ENCODE data around the gene SLC9A3. TPM values are rescaled to one million over a fixed set of nuclear protein-coding genes. Genes with fewer than 3 reads are reported as not detected.

SLC9A3 gene
- total RNA-seq, 1 donor from 2014 or later, result 3.3 TPM

- Mint-ChIP-seq H3K4me1 (peaks cover 8% of the 10 kb centered on the region), H3K27ac (no peak overlapping the region), H3K36me3 (ENCODE audit: low read depth) (no peaks in the 10 kb centered on the region), H3K4me3 (no peak overlapping the region), H3K27me3 (peaks cover 6% of the 10 kb centered on the region), H3K9me3 (no peaks in the 10 kb centered on the region)
- intact Hi-C loops (cut with micrococcal nuclease), result no loop called here
- DNase-seq, result no peak
Measured at GRCh38 chr5:539469-540070, 15.3 kb upstream of the SLC9A3 start.

- Mint-ChIP-seq H3K4me3 (no peak overlapping the region), H3K4me1 (peaks cover 5% of the 10 kb centered on the region)
- no peak for DNase-seq
Measured at GRCh38 chr5:538801-539468, 14.7 kb upstream of the SLC9A3 start.

GRCh38 chr5:538271-538771 is 14.1 kb upstream of the SLC9A3 start:
- no peaks in the 10 kb centered on the region for H3K36me3 Mint-ChIP-seq (ENCODE audit: low read depth)
- peaks cover 2% of the 10 kb centered on the region for H3K4me1 Mint-ChIP-seq
- no peak overlapping the region for H3K27ac Mint-ChIP-seq
- intact Hi-C loops (cut with micrococcal nuclease), result no loop called here
- no peak for DNase-seq
- H3K9me3 Mint-ChIP-seq, result no peaks in the 10 kb centered on the region
- no peak overlapping the region for H3K4me3 Mint-ChIP-seq
- H3K27me3 Mint-ChIP-seq, result peaks cover 6% of the 10 kb centered on the region

More at GRCh38 chr5:538801-539468, 14.7 kb upstream of the SLC9A3 start:
- intact Hi-C loops (cut with micrococcal nuclease), result no loop called here
- no peak overlapping the region for H3K27ac Mint-ChIP-seq
- peaks cover 6% of the 10 kb centered on the region for H3K27me3 Mint-ChIP-seq
- no peaks in the 10 kb centered on the region for H3K36me3 Mint-ChIP-seq (ENCODE audit: low read depth)
- no peaks in the 10 kb centered on the region for H3K9me3 Mint-ChIP-seq

GRCh38 chr5:537621-538071 is 13.4 kb upstream of the SLC9A3 start:
- peaks cover 6% of the 10 kb centered on the region for H3K27me3 Mint-ChIP-seq
- no peak overlapping the region for H3K27ac Mint-ChIP-seq
- DNase-seq, result no peak
- intact Hi-C loops (cut with micrococcal nuclease), result no loop called here
- no peaks in the 10 kb centered on the region for H3K4me1 Mint-ChIP-seq
- no peak overlapping the region for H3K4me3 Mint-ChIP-seq
- H3K9me3 Mint-ChIP-seq, result no peaks in the 10 kb centered on the region
- no peaks in the 10 kb centered on the region for H3K36me3 Mint-ChIP-seq (ENCODE audit: low read depth)

GRCh38 chr5:537098-537497 is 12.8 kb upstream of the SLC9A3 start:
- Mint-ChIP-seq H3K4me3 (no peak overlapping the region), H3K9me3 (no peaks in the 10 kb centered on the region), H3K4me1 (no peaks in the 10 kb centered on the region), H3K27me3 (peaks cover 5% of the 10 kb centered on the region), H3K36me3 (ENCODE audit: low read depth) (no peaks in the 10 kb centered on the region), H3K27ac (no peak overlapping the region)
- no peak for DNase-seq
- intact Hi-C loops (cut with micrococcal nuclease), result no loop called here

- peaks cover 8% of the 10 kb centered on the region for H3K27me3 Mint-ChIP-seq
- H3K9me3 Mint-ChIP-seq, result no peaks in the 10 kb centered on the region
- H3K4me3 Mint-ChIP-seq, result no peak overlapping the region
- no peaks in the 10 kb centered on the region for H3K4me1 Mint-ChIP-seq
- no peaks in the 10 kb centered on the region for H3K36me3 Mint-ChIP-seq (ENCODE audit: low read depth)
- no peak for DNase-seq
- H3K27ac Mint-ChIP-seq, result no peak overlapping the region
- intact Hi-C loops (cut with micrococcal nuclease), result no loop called here
Measured at GRCh38 chr5:535846-536698, 11.8 kb upstream of the SLC9A3 start.

GRCh38 chr5:534743-535671 is 10.8 kb upstream of the SLC9A3 start:
- Mint-ChIP-seq H3K27me3 (peaks cover 18% of the 10 kb centered on the region), H3K4me3 (no peak overlapping the region), H3K9me3 (no peaks in the 10 kb centered on the region), H3K4me1 (peaks cover 2% of the 10 kb centered on the region), H3K36me3 (ENCODE audit: low read depth) (no peaks in the 10 kb centered on the region), H3K27ac (no peak overlapping the region)
- intact Hi-C loops (cut with micrococcal nuclease), result no loop called here
- no peak for DNase-seq

GRCh38 chr5:533955-534742 is 9.9 kb upstream of the SLC9A3 start:
- no peak for DNase-seq
- peaks cover 26% of the 10 kb centered on the region for H3K27me3 Mint-ChIP-seq
- H3K9me3 Mint-ChIP-seq, result no peaks in the 10 kb centered on the region
- no peak overlapping the region for H3K4me3 Mint-ChIP-seq
- intact Hi-C loops (cut with micrococcal nuclease), result no loop called here
- no peaks in the 10 kb centered on the region for H3K36me3 Mint-ChIP-seq (ENCODE audit: low read depth)
- no peak overlapping the region for H3K27ac Mint-ChIP-seq
- H3K4me1 Mint-ChIP-seq, result peaks cover 9% of the 10 kb centered on the region

- H3K36me3 Mint-ChIP-seq (ENCODE audit: low read depth), result no peaks in the 10 kb centered on the region
Measured at GRCh38 chr5:533243-533954, 9.2 kb upstream of the SLC9A3 start.

DNA sequence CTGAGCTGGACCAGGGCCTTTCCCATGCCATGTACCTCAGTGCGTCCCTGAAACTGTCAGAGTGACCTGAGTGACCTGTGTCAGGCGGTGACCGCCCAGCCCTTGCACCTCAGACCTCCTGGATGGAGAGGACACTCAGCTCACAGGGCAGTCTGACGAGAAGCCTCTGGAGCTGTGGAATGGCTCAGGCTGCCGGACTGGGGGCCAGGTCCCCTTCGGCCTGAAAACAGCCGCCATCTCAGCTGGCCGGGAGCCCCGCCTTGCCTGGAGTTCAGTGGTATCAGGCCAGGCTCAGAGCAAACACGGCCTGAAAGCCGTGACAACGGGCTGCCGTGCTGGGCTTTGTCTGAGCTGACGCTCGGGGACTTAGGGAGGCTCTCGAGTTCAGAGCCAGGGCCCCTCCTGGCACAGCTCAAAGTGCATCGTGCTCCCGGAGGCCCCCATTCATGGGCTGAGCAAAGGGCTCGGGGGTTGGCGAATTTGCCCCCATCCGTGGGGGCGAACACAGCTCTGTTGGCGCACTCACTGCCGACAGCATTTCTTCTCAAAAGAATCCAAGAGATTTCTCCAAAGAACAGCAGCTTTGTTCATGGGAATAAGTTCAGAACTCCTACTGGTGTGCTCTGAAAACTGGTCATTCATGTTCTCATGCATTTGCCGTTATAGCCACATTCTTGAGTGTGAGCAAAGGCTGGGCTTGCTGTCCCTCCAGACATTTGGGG is 8.4 kb upstream of the SLC9A3 start:
- DNase-seq, result no peak
- H3K9me3 Mint-ChIP-seq, result no peaks in the 10 kb centered on the region
- peaks cover 12% of the 10 kb centered on the region for H3K4me1 Mint-ChIP-seq
- H3K27ac Mint-ChIP-seq, result no peak overlapping the region
- H3K36me3 Mint-ChIP-seq (ENCODE audit: low read depth), result no peaks in the 10 kb centered on the region
- no peak overlapping the region for H3K4me3 Mint-ChIP-seq
- peaks cover 30% of the 10 kb centered on the region for H3K27me3 Mint-ChIP-seq
- intact Hi-C loops (cut with micrococcal nuclease), result no loop called here

More at GRCh38 chr5:533243-533954, 9.2 kb upstream of the SLC9A3 start:
- Mint-ChIP-seq H3K4me1 (peaks cover 10% of the 10 kb centered on the region), H3K4me3 (no peak overlapping the region), H3K27me3 (peaks cover 30% of the 10 kb centered on the region), H3K9me3 (no peaks in the 10 kb centered on the region), H3K27ac (no peak overlapping the region)
- no peak for DNase-seq
- intact Hi-C loops (cut with micrococcal nuclease), result no loop called here

DNA sequence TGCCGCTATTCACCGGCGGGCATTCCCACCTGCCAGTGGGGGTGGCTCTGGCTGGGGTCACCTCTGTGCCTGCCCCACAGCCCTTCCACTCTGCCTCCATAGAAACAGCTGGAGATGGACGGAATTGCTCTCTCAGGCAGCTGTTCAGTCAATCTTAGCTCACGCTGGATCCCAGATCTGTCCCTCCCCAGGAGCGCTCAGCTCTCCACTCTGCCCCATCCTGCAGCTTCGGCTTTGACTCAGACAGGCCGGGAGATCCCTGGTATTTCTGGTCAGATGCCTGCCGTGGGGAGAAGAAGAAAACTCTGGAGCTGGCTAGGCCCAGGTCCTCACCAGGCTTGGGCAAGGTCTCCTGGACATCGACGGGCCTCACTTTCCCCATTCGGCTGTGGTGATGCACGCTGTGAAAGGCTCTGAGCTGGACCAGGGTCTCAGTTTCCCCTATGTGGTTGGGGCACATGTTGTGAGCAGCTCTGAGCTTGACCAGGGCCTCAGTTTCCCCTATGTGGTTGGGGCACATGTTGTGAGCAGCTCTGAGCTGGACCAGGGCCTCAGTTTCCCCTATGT is 7.6 kb upstream of the SLC9A3 start:
- Mint-ChIP-seq H3K9me3 (no peaks in the 10 kb centered on the region), H3K4me1 (peaks cover 20% of the 10 kb centered on the region), H3K4me3 (no peak overlapping the region), H3K27ac (no peak overlapping the region), H3K36me3 (ENCODE audit: low read depth) (no peaks in the 10 kb centered on the region), H3K27me3 (peaks cover 36% of the 10 kb centered on the region)
- no peak for DNase-seq
- intact Hi-C loops (cut with micrococcal nuclease), result no loop called here
